H9 (cell line): Measurements from ENCODE around the gene TTC33. TPM values are rescaled to one million over a fixed set of nuclear protein-coding genes. Genes with fewer than 3 reads are reported as not detected.

Experiments used
- DNase-seq: peaks from one replicate; pipeline ENCODE4 v3.0.0-alpha.2; 2017
- H2AFZ ChIP-seq: one replicate; pipeline ENCODE4 v1.6.1; 2013; ENCODE audit warnings: mild to moderate bottlenecking, low read length, control low read depth, moderate library complexity
- H2AK5ac ChIP-seq: 2 replicates; pipeline ENCODE4 v1.6.1; 2013; ENCODE audit warnings: low read length, control low read depth, mixed read lengths; ENCODE audit not compliant: insufficient read length
- H2BK120ac ChIP-seq: one replicate; pipeline ENCODE4 v1.6.1; 2013; ENCODE audit warnings: low read depth, mild to moderate bottlenecking, low read length, control low read depth, inconsistent platforms; ENCODE audit not compliant: poor library complexity, severe bottlenecking
- H2BK12ac ChIP-seq: 2 replicates; pipeline ENCODE4 v1.6.1; 2013; ENCODE audit warnings: low read length, control low read depth, mixed read lengths, low read depth; ENCODE audit not compliant: insufficient read length
- H2BK15ac ChIP-seq: 2 replicates; pipeline ENCODE4 v1.6.1; 2013; ENCODE audit warnings: low read depth, low read length, control low read depth
- H2BK20ac ChIP-seq: one replicate; pipeline ENCODE4 v1.6.1; 2013; ENCODE audit warnings: low read depth, mild to moderate bottlenecking, low read length, control low read depth, inconsistent platforms; ENCODE audit not compliant: poor library complexity, severe bottlenecking
- H2BK5ac ChIP-seq: 2 replicates; pipeline ENCODE4 v1.6.1; 2013; ENCODE audit warnings: low read length, control low read depth, mixed read lengths; ENCODE audit not compliant: insufficient read length
- H3K14ac ChIP-seq: 2 replicates; pipeline ENCODE4 v1.6.1; 2013; ENCODE audit warnings: low read length, control low read depth; ENCODE audit not compliant: insufficient read depth
- H3K18ac ChIP-seq: 2 replicates; pipeline ENCODE4 v1.6.1; 2013; ENCODE audit warnings: low read depth, mild to moderate bottlenecking, mixed read lengths, low read length, control low read depth; ENCODE audit not compliant: insufficient read length
- H3K23ac ChIP-seq: 2 replicates; pipeline ENCODE4 v1.6.1; 2013; ENCODE audit warnings: low read length, control low read depth, mixed read lengths, low read depth; ENCODE audit not compliant: insufficient read length
- H3K23me2 ChIP-seq: 2 replicates; pipeline ENCODE4 v1.6.1; 2013; ENCODE audit warnings: low read depth, mild to moderate bottlenecking, mixed read lengths, low read length, control low read depth; ENCODE audit not compliant: insufficient read length, poor library complexity, severe bottlenecking
- H3K27ac ChIP-seq: 2 replicates; pipeline ENCODE4 v1.5.1; 2013; ENCODE audit warnings: low read length, control low read depth, mixed read lengths, low read depth; ENCODE audit not compliant: insufficient read length
- H3K27me3 ChIP-seq: 2 replicates; pipeline ENCODE4 v1.6.1; 2013; ENCODE audit warnings: low read length, control low read depth, inconsistent platforms; ENCODE audit not compliant: insufficient read depth
- H3K4ac ChIP-seq: 2 replicates; pipeline ENCODE4 v1.6.1; 2013; ENCODE audit warnings: low read depth, mild to moderate bottlenecking, control low read depth, inconsistent platforms, low read length, moderate library complexity
- H3K4me1 ChIP-seq: 2 replicates; pipeline ENCODE4 v1.6.1; 2013; ENCODE audit warnings: low read length, control low read depth, inconsistent platforms; ENCODE audit not compliant: insufficient read depth
- H3K4me2 ChIP-seq: 2 replicates; pipeline ENCODE4 v1.6.1; 2013; ENCODE audit warnings: low read length, control low read depth, mixed read lengths; ENCODE audit not compliant: insufficient read length, insufficient read depth
- H3K56ac ChIP-seq: 2 replicates; pipeline ENCODE4 v1.6.1; 2013; ENCODE audit warnings: low read depth, mild to moderate bottlenecking, mixed read lengths, low read length, control low read depth; ENCODE audit not compliant: insufficient read length
- H3K79me1 ChIP-seq: 2 replicates; pipeline ENCODE4 v1.6.1; 2013; ENCODE audit warnings: low read depth, mild to moderate bottlenecking, moderate library complexity, low read length, control low read depth, inconsistent platforms; ENCODE audit not compliant: insufficient read depth, poor library complexity, severe bottlenecking
- H3K79me2 ChIP-seq: 2 replicates; pipeline ENCODE4 v1.6.1; 2013; ENCODE audit warnings: low read length, control low read depth, inconsistent platforms; ENCODE audit not compliant: insufficient read depth
- H3K9ac ChIP-seq: 2 replicates; pipeline ENCODE4 v1.6.1; 2013; ENCODE audit warnings: low read length, control low read depth, mixed read lengths; ENCODE audit not compliant: insufficient read length; ENCODE audit errors: extremely low read depth
- H3K9me3 ChIP-seq: one replicate; pipeline ENCODE4 v1.6.1; 2013; ENCODE audit warnings: low read depth, low read length, inconsistent platforms; ENCODE audit not compliant: control insufficient read depth
- H3T11ph ChIP-seq: one replicate; pipeline ENCODE4 v1.6.1; 2013; ENCODE audit warnings: mild to moderate bottlenecking, low read length, control low read depth, inconsistent platforms
- H4K20me1 ChIP-seq: one replicate; pipeline ENCODE4 v1.6.1; 2013; ENCODE audit not compliant: control insufficient read depth, insufficient read length, insufficient read depth
- H4K5ac ChIP-seq: 2 replicates; pipeline ENCODE4 v1.6.1; 2013; ENCODE audit warnings: low read depth, mild to moderate bottlenecking, mixed read lengths, low read length, control low read depth; ENCODE audit not compliant: insufficient read length
- H4K8ac ChIP-seq: replicated peaks from 2 replicates; pipeline ENCODE4 v1.6.1; 2013; ENCODE audit warnings: low read length, control low read depth, mixed read lengths, low read depth; ENCODE audit not compliant: insufficient read length
- H4K91ac ChIP-seq: 2 replicates; pipeline ENCODE4 v1.6.1; 2013; ENCODE audit warnings: low read depth, mild to moderate bottlenecking, moderate library complexity, mixed read lengths, low read length, control low read depth; ENCODE audit not compliant: insufficient read length
- H3K27ac Mint-ChIP-seq, 3 experiments: 2 replicates in 2 of 3; 3 replicates in 1 of 3; pipeline ENCODE4 v1.8.0; 2020 to 2021; ENCODE audit warnings: mixed read lengths in 3 of 3, mild to moderate bottlenecking in 1 of 3, moderate library complexity in 1 of 3
- H3K27me3 Mint-ChIP-seq: 2 replicates; pipeline ENCODE4 v1.8.0; 2021; ENCODE audit warnings: low read depth, mild to moderate bottlenecking, moderate library complexity, mixed read lengths
- H3K36me3 Mint-ChIP-seq, 3 experiments: 2 replicates in 2 of 3; 3 replicates in 1 of 3; pipeline ENCODE4 v1.8.0; 2020 to 2021; ENCODE audit warnings: low read depth in 3 of 3, mixed read lengths in 3 of 3; ENCODE audit not compliant: insufficient read depth in 1 of 3
- H3K4me1 Mint-ChIP-seq, 2 experiments: 2 replicates each; pipeline ENCODE4 v1.8.0; 2020; ENCODE audit warnings: mixed read lengths in 2 of 2
- H3K4me3 Mint-ChIP-seq, 2 experiments: 2 replicates in 1 of 2; 3 replicates in 1 of 2; pipeline ENCODE4 v1.8.0; 2020 to 2021; ENCODE audit warnings: mild to moderate bottlenecking in 2 of 2, mixed read lengths in 2 of 2, moderate library complexity in 1 of 2
- H3K9me3 Mint-ChIP-seq, 2 experiments: 2 replicates in 1 of 2; 3 replicates in 1 of 2; pipeline ENCODE4 v1.8.0; 2020; ENCODE audit warnings: mild to moderate bottlenecking in 2 of 2, mixed read lengths in 2 of 2, moderate library complexity in 1 of 2
- CTCF ChIP-seq: fragments of 200-600 bp; sonication (generic); conservative IDR thresholded peaks from 3 replicates; pipeline ENCODE4 v1.8.0; 2021; ENCODE audit warnings: antibody characterized with exemption, mild to moderate bottlenecking
- total RNA-seq: library from RNA; stranded (reverse); gene quantifications from 2 replicates; pipeline ENCODE4 v1.2.1, GENCODE V29; 2021

Gene TTC33
- total RNA-seq, 1 experiment from 2014 or later = 7.3 TPM

DNA sequence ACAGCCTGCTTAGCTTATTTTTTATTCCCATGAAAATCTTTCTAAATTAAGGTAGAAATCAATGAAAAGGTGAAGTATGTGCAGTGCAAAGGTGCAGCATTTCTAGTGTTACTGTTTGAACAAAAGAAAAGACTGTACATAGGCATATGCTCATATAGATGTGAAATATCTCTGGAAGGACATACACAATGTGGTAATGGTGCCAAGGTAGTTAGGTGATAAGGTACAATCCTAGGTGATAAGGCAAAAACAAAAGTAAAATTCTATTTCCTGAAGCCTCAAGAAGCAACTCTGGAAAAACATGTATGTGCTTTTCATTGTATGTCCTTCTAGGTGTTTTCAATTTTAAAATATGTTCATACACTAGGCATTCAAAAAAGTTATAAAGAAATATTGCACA lies 215.5 kb downstream of the TTC33 start:
- Histone ChIP-seq H3K23ac (no peak overlapping the region), H4K91ac (no peak overlapping the region), H2AFZ (no peak overlapping the region), H3T11ph (no peak overlapping the region), H3K79me1 (no peaks in the 10 kb centered on the region), H3K18ac (no peak overlapping the region), H2BK120ac (no peak overlapping the region), H4K8ac (no peak overlapping the region), H2BK12ac (no peak overlapping the region), H3K14ac (no peak overlapping the region), H2AK5ac (no peak overlapping the region), H2BK20ac (no peak overlapping the region), H3K4ac (no peak overlapping the region), H3K9ac (no peak overlapping the region), H3K79me2 (no peaks in the 10 kb centered on the region), H3K27me3 (no peaks in the 10 kb centered on the region), H4K5ac (no peak overlapping the region), H2BK5ac (no peak overlapping the region), H3K9me3 (no peaks in the 10 kb centered on the region), H2BK15ac (no peak overlapping the region), H3K56ac (no peak overlapping the region), H3K4me2 (no peak overlapping the region), H3K27ac (no peak overlapping the region), H3K4me1 (no peaks in the 10 kb centered on the region), H4K20me1 (no peaks in the 10 kb centered on the region), H3K23me2 (no peaks in the 10 kb centered on the region)
- no peak for TF ChIP-seq CTCF
- no peak for DNase-seq
- no peaks in the 10 kb centered on the region; the same call in 1 of the 2 replicates for H3K27me3 Mint-ChIP-seq
- H3K9me3 Mint-ChIP-seq = peaks cover 4 to 10% of the 10 kb centered on the region in 2 experiments; a peak in 4 of 5 replicates
- peaks cover 3 to 6% of the 10 kb centered on the region in 2 experiments; a peak in 3 of 4 replicates for H3K4me1 Mint-ChIP-seq
- no peak overlapping the region for H3K27ac Mint-ChIP-seq
- no peak overlapping the region for H3K4me3 Mint-ChIP-seq
- H3K36me3 Mint-ChIP-seq = peaks cover 5 to 12% (median 6%) of the 10 kb centered on the region in 3 experiments; a peak in 5 of 7 replicates
